Measurements from ENCODE around the gene CHD9NB. TPM values are rescaled to one million over a fixed set of nuclear protein-coding genes. Genes with fewer than 3 reads are reported as not detected.
"Not testable (repeated sequence)": the region's sequence is repeated elsewhere in the genome, so short reads cannot be mapped to it uniquely, and the experiment has no call there.

The CHD9NB gene
- total RNA-seq, 2 donors from 2014 or later: 0.47 to 0.94 TPM

- ATAC-seq: peak; percentile 17 to 26
- DNase-seq: no peak
- intact Hi-C loops (cut with DNase I): no loop called here
These were observed 10.4 kb downstream of the CHD9NB start for GRCh38 chr16:53042235-53042701.

- peak; percentile 79 for DNase-seq
- intact Hi-C loops (cut with DNase I): no loop called here
- peak; percentile 78 to 93 for ATAC-seq
These were observed 11.2 kb downstream of the CHD9NB start for GRCh38 chr16:53041320-53042051.

- DNase-seq (no peak), ATAC-seq (no peak)
- intact Hi-C loops (cut with DNase I): no loop called here
These were observed 11.9 kb downstream of the CHD9NB start for GRCh38 chr16:53040788-53041187.

GRCh38 chr16:53036711-53037110, 16.0 kb downstream of the CHD9NB start:
- DNase-seq; intact Hi-C loops (cut with DNase I); ATAC-seq: not testable (repeated sequence)

GRCh38 chr16:53036066-53036465, 16.6 kb downstream of the CHD9NB start:
- DNase-seq (no peak), ATAC-seq (no peak)
- intact Hi-C loops (cut with DNase I): no loop called here

- ATAC-seq (no peak), DNase-seq (no peak)
- intact Hi-C loops (cut with DNase I): no loop called here
These were observed 17.3 kb downstream of the CHD9NB start for GRCh38 chr16:53035176-53035942.

- ATAC-seq (no peak), DNase-seq (no peak)
- intact Hi-C loops (cut with DNase I): no loop called here
These were observed 18.4 kb downstream of the CHD9NB start for GRCh38 chr16:53034306-53034705.

GRCh38 chr16:53031323-53031942, 21.3 kb downstream of the CHD9NB start:
- DNase-seq (no peak), ATAC-seq (peak in 1 of 2 donors; percentile 66)
- intact Hi-C loops (cut with DNase I): no loop called here

- DNase-seq (no peak), ATAC-seq (no peak)
- intact Hi-C loops (cut with DNase I): no loop called here
These were observed 22.7 kb downstream of the CHD9NB start for GRCh38 chr16:53029971-53030370.

- intact Hi-C loops (cut with DNase I): no loop called here
- ATAC-seq: no peak
- no peak for DNase-seq
These were observed 28.7 kb downstream of the CHD9NB start for GRCh38 chr16:53024045-53024444.

- ATAC-seq (peak; percentile 57 to 87), DNase-seq (no peak)
- intact Hi-C loops (cut with DNase I): loop anchor here in 1 of 2 donors (2.0 kb wide), 1 partner anchor 836 kb away; no protein-coding TSS in a partner anchor
These were observed 30.3 kb downstream of the CHD9NB start for GRCh38 chr16:53022374-53022773.

- intact Hi-C loops (cut with DNase I): no loop called here
- no peak for DNase-seq
- no peak for ATAC-seq
These were observed 33.8 kb downstream of the CHD9NB start for GRCh38 chr16:53018834-53019416.

- intact Hi-C loops (cut with DNase I): no loop called here
- DNase-seq (no peak), ATAC-seq (no peak)
These were observed 38.4 kb downstream of the CHD9NB start for GRCh38 chr16:53014287-53014686.

- intact Hi-C loops (cut with DNase I): no loop called here
- DNase-seq (no peak), ATAC-seq (no peak)
These were observed 45.6 kb downstream of the CHD9NB start for GRCh38 chr16:53007095-53007494.

GRCh38 chr16:52997922-52998321, 54.8 kb downstream of the CHD9NB start:
- intact Hi-C loops (cut with DNase I): no loop called here
- no peak for DNase-seq
- ATAC-seq: no peak

GRCh38 chr16:52994942-52995341, 57.8 kb downstream of the CHD9NB start:
- DNase-seq (no peak), ATAC-seq (no peak)
- intact Hi-C loops (cut with DNase I): no loop called here

- intact Hi-C loops (cut with DNase I): no loop called here
- no peak for ATAC-seq
- DNase-seq: no peak
These were observed 59.5 kb downstream of the CHD9NB start for GRCh38 chr16:52993179-52993578.

- ATAC-seq: no peak
- no peak for DNase-seq
- intact Hi-C loops (cut with DNase I): no loop called here
These were observed 61.1 kb downstream of the CHD9NB start for GRCh38 chr16:52991572-52991971.
